GM12801 (cell line): ENCODE measurements around the gene CBLC.

Experiments used
- TF ChIP-seq, protein P1 (sequence below): IDR thresholded peaks from one replicate; pipeline ENCODE4 v1.5.1; 2011; ENCODE audit warnings: control low read depth; ENCODE audit not compliant: insufficient read length; ENCODE audit errors: extremely low read depth

Gene CBLC

DNA sequence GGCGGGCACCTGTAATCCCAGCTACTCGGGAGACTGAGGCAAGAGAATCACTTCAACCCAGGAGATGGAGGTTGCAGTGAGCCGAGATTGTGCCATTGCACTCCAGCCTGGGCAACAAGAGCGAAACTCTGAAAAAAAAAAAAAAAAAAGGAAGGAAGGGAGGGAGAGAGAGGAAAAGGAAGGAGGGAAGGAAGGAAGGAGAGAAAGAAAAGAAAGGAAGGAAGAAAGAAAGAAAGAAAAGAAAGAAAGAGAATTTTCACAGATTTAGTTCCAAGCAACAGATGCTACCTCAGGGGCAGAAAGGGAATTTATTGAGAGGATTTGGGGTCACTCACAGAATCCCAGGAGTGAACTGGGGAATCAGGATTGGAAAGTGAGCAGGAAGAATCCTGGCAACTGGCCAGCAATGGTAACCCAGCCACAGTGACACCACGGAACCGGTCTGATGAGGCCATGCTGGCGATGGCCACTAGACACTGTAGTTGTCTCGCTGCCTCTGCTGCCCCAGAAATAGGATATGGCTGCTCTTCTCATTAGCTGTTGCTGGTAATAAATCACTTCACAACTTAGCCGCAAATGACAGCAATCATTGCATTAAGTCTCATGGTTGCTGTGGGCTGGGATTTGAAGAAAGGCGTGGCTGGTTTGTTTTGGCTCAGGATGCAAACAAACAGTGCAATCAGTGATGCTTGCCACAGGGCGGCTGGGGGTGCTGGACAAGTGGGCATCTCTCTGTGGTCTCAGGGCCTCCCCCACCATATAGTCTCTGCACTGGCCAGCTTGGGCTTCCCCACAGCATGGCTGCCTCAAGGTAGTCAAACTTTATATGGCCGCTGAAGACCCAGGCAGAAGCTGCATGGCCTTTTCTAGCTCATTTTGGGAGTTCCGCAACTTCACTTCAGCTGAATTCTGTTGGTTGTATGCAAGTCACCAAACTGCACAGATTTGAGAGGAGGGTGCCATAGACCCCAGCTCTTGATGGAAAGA lies 26.0 kb downstream of the CBLC start:
- TF ChIP-seq, protein P1, sequence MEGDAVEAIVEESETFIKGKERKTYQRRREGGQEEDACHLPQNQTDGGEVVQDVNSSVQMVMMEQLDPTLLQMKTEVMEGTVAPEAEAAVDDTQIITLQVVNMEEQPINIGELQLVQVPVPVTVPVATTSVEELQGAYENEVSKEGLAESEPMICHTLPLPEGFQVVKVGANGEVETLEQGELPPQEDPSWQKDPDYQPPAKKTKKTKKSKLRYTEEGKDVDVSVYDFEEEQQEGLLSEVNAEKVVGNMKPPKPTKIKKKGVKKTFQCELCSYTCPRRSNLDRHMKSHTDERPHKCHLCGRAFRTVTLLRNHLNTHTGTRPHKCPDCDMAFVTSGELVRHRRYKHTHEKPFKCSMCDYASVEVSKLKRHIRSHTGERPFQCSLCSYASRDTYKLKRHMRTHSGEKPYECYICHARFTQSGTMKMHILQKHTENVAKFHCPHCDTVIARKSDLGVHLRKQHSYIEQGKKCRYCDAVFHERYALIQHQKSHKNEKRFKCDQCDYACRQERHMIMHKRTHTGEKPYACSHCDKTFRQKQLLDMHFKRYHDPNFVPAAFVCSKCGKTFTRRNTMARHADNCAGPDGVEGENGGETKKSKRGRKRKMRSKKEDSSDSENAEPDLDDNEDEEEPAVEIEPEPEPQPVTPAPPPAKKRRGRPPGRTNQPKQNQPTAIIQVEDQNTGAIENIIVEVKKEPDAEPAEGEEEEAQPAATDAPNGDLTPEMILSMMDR: no peak

GRCh38 chr19:44806291-44806690 lies 28.6 kb downstream of the CBLC start:
- TF ChIP-seq, protein P1: no peak

- TF ChIP-seq, protein P1: no peak
Measured at GRCh38 chr19:44807162-44807561, 29.5 kb downstream of the CBLC start.

DNA sequence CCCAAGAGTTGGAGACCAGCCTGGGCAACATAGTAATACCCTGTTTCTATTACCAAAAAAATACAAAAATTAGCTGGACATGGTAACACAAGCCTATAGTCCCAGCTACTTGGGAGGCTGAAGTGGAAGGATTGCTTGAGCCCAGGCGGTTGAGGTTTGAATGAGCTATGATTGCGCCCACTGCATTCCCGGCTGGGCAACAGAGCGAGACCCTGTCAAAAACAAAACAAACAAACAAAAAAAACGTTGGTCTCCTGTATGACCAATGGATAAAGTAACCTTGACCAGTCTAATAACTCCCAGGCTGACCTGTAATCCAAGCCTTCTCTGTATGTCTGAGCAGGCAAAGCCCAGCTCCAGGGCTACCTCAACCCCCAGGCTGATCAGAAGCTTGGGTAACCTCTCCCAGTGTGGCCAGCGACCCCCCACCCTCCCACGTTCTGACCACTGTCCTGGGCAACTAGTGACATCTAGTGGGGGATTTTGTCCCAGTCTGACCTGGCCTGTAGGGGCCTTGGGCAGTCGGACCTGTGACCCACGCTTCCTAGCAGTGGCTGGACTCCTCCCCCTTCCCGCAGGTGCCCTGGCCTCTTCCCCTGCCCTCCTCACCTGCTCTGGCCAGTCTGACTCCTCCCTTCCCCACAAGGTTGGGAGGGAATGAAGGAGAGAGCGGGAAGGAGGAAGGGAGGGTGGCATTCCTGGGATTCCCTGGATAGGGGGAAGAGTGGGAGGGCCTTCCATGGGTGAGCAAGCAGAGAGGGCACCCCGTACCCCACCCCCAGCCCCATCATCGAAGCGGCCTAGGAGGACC lies 30.2 kb downstream of the CBLC start:
- TF ChIP-seq, protein P1: no peak

- TF ChIP-seq, protein P1: no peak
Measured at GRCh38 chr19:44808463-44809371, 31.0 kb downstream of the CBLC start, which contains the start of gene BCAM. BCAM (plus strand) TSS chr19:44809103; CDS start chr19:44809125, 22 bp downstream.

GRCh38 chr19:44809577-44810233 lies 32.0 kb downstream of the CBLC start:
- TF ChIP-seq, protein P1: no peak
